HG02623 (cell line): ENCODE measurements around the gene SGSH.
"Not testable (repeated sequence)": the region's sequence is repeated elsewhere in the genome, so short reads cannot be mapped to it uniquely, and the experiment has no call there.

Source experiments
- ATAC-seq: cut with Tn5 transposase; IDR thresholded peaks from one replicate; pipeline ENCODE4 v1.9.1; 2021; ENCODE audit warnings: moderate library complexity; ENCODE audit not compliant: unreplicated experiment

Gene SGSH

DNA sequence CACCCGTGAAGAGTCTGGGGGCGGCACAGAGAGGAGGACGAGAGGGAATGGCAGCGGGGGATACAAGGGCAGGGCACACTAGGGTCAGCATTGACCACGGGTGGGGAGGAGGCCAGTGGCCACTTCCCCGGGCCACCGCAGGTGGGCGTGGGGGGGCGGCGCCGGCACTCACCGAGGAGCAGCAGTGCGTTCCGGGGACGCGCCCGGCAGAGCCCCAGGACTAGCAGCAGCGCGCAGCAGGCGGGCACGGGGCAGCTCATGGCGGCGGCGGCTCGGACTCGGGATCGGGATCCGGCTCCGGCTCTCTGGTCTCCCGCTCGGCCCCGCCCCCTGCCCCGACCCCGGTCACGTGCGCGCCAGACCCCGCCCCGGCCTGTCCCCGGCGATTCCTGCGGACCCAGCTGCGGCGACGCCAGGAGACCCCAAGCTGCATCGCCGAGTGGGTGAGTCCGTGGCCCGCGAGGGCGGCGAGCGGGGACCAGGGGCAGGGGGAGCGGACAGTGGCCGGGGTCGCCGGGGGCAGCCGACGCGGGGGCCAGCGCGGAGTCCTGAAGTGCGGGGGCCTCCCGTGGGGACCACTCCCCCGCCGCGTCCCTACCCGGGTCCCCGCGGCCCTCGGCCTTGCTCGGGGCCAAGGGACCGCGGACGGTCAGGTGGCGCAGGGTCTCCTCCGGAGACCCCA is at the start of gene SGSH, which contains the start of gene SLC26A11:
Gene SGSH (minus strand): TSS at position 280 of the 682 bp plus-strand sequence. CDS start 20 bp downstream, at position 260.
Gene SLC26A11 (plus strand): TSS at position 374 of the 682 bp plus-strand sequence. CDS start 1,134 bp downstream, outside the sequence.
- no peak for ATAC-seq

DNA sequence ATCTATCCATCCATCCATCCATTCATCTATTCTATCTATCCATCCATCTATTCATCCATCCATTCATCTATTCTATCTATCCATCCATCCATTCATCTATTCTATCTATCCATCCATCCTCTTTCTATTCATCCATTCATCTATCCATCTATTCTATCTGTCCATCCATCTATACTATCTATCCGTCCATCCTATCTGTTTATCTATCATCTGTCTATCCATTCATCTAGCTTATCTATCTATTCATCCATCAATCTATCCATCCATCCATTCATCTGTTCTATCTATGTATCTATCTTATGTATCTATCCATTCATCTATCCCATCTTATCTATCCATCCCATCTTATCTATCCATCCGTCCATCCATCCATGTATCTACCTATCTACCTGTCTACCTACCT is 49.3 kb upstream of the SGSH start:
- ATAC-seq = no peak

GRCh38 chr17:80268427-80268826 is 48.3 kb upstream of the SGSH start:
- ATAC-seq = no peak

GRCh38 chr17:80267391-80267790 is 47.3 kb upstream of the SGSH start:
- ATAC-seq = no peak

GRCh38 chr17:80265205-80266068 is 45.3 kb upstream of the SGSH start:
- ATAC-seq = no peak

DNA sequence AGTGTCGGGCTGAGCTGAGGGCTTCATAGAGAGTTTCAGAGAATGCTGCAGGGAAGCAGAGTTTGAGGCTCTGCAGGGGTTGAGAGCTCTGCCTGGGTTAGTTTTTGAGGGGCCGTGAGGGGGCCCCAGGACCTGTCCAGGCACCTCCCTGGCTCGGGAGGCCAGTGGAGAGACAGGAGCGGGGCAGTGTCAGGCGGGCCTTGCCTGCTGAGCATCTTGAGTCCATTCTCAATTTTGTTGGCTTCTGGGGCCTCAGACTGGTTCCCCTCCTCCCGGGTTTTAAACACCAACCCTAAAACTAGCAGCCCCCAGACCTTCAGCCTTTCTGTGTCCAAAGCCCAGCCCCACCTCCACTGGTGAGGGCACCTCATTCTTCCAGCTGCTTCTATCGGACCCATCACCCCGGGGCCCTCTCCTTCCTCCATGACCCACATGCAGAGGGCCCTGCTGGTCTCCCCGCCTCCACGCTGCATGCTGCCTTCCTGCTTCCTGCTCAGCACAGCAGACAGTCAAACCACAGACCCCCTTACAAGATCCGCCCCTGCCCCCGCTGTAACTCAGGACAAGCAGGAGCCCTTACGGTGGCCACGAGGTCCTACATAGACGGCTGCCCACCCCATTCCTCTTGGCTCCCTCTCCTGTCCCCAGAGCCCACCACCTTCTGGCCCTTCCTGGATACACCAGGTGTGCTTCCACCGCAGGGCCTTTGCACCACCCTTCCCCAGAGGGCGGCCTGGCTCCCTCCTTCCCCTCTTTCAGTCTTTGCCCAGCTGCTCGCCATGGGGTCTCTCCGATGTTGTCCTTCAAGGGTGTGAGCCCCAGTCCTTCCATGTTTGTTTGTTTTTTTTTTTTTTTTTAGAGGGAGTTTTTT is 44.3 kb upstream of the SGSH start:
- no peak for ATAC-seq

- ATAC-seq = peak; percentile 37
These were observed 43.4 kb upstream of the SGSH start for GRCh38 chr17:80263253-80264204.

DNA sequence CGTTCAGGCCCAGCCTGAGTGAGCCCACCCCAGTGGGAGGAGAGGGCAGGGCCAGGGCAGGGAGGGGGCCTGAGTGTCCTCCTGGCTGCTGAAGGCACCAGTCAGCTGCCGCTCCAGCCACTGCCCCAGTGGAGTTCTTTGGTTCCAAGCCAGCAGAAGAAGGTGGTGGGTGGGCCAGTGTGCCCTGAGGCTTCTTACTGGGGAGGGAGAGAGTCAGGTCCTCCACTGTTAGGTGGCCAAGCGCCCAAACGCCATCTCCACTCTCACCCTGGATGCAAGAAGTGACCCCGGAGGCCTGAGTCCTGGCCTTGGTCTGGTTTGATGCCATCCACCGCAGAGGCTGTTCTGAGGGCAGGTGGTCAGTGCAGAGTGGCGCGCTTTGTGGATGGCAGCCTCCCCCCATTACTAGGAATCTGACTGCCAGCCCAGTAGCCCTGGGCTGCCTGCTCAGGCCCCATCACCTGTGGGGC is 42.7 kb upstream of the SGSH start:
- ATAC-seq = no peak

DNA sequence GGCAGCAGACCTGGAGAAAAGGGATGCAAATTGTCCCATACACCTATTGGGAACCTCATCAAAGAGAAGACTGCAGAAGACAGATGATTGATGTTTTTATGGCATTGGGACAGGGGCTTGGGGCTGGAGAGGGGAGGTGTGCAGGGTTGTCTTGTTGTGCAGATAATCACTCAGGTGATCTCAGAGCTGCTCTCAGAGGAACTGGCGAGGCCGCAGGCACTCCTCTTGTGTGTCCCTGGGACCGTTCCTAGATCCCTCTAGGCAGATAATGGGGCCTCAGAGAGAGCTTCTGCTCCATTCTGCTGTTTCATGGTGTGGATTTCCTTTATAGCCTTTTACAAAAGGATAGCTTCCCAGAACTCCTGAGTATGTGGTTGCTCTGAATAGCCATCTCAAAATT is 42.2 kb upstream of the SGSH start:
- no peak for ATAC-seq

GRCh38 chr17:80261895-80262279 is 41.8 kb upstream of the SGSH start:
- ATAC-seq = no peak

- ATAC-seq = no peak
These were observed 41.2 kb upstream of the SGSH start for GRCh38 chr17:80261159-80261894.

DNA sequence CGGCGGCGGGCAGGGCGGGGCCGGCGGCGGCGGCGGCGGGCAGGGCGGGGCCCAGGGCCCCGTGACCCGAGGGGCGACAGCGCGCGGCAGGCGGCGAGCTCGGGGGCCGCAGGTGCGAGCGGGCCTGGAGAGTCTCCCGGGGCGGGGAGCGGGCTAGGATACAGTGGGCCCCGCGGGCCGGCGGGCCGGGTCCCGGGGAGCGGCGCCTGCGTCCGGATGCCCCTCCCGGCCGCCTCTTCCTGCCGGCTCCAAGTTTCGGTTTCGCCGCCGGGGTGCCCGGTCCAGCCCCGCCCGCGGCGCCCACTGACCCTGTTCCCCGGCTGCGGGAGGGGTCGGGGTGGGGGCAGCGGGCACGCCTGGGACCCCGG is 40.6 kb upstream of the SGSH start, which contains the start of gene RNF213:
Gene RNF213 (plus strand): TSS at position 62 of the 368 bp plus-strand sequence. CDS start 2,830 bp downstream, outside the sequence.
- ATAC-seq = no peak

DNA sequence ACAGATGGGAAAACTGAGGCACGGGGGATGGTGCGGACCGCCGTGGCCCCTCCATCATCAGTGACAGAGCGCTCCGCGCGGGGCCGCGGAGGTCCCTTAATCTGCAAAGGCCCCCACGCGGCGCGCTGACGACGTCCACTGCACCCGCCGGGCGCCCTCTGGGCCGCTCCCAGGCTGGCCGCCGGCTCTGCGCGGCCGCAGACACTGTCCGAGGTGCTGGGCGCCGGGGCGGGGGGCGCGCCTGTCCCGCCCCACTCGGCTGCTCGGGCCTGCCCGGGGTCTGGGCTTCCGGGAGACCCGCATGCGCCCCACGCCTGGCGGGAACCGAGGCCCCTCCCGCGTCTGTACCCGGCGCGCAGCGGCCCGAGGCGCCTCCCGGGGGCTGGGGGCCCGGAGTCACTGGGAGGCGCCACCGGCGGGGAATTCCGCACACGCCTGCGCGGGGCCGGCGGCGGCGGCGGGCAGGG is 40.0 kb upstream of the SGSH start:
- no peak for ATAC-seq

DNA sequence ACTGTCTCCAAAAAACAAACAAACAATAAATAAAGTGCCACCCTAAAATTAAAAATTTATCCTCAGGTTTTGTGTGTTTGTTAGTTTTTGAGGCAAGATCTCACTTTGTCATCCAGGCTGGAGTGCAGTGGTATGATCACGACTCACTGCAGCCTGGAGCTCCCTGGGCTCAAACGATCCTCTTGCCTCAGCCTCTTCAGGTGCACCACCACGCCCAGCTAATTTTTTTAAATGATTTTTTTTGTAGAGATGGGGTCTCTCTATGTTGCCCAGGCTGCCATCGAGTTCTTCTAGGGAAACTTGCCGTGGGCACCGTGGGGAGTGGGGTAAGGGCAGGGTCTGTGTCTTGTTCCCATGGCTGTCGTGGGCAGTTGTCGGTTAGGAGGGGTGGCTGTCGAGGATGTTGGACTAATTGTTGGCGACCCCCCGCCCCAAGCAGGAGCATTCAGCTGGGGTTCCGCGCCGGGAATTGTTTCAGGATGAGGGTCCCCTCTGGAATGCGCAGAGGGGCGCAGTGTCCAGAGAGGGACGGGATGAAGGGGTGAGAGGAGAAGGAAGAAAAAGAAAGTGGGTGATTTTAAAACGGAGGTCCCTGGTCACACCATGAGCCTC is 39.4 kb upstream of the SGSH start:
- ATAC-seq = no peak

DNA sequence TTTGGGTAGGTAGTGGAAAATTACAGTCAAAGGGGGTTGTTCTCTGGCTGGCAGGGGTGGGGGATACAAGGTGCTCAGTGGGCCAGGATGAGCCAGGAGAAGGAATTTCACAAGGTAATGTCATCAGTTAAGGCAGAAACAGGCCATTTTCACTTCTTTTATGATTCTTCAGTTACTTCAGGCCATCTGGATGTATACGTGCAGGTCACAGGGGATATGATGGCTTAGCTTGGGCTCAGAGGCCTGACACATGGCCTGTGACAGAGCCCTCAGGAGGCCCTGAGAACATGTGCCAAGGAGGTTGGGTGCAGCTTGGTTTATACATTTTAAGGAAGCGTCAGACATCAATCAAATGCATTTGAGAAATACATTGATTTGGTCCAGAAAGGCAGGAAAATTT is 38.2 kb upstream of the SGSH start:
- ATAC-seq = not testable (repeated sequence)

DNA sequence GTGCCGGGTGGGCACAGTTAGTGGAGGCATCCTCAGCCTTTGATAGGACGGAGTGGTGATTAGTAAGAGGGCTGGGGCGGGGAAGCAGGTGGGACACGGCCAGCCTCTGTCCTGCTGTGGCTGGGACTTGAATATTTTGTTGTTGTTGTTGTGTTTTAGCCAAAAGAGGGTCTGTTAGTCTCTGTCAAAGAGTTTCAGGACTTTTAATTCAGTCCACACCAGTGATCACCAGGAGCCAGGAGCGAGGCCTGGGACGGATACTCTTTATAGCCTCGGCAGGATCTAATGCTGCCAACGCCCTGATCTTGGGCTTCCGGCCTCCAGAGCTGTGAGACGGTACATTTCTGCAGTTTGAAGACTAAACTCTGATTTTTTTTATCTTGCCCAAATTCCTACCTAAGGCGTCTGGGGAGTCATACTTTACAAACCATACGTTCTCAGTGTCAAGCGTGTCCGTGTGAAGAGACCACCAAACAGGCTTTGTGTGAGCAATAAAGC is 37.6 kb upstream of the SGSH start:
- ATAC-seq = no peak

DNA sequence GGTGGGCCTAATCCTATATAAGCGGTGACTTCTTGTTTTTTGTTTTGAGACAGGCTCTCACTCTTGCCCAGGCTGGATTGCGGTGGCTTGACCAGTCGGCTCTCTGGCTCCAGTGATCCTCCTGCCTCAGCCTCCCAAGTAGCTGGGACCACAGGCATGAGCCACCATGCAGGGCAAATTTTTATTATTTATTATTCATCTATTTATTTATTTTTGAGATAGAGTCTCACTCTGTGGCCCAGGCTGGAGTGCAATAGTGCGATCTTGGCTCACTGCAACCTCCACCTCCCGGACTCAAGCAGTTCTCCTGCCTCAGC is 35.9 kb upstream of the SGSH start:
- no peak for ATAC-seq

DNA sequence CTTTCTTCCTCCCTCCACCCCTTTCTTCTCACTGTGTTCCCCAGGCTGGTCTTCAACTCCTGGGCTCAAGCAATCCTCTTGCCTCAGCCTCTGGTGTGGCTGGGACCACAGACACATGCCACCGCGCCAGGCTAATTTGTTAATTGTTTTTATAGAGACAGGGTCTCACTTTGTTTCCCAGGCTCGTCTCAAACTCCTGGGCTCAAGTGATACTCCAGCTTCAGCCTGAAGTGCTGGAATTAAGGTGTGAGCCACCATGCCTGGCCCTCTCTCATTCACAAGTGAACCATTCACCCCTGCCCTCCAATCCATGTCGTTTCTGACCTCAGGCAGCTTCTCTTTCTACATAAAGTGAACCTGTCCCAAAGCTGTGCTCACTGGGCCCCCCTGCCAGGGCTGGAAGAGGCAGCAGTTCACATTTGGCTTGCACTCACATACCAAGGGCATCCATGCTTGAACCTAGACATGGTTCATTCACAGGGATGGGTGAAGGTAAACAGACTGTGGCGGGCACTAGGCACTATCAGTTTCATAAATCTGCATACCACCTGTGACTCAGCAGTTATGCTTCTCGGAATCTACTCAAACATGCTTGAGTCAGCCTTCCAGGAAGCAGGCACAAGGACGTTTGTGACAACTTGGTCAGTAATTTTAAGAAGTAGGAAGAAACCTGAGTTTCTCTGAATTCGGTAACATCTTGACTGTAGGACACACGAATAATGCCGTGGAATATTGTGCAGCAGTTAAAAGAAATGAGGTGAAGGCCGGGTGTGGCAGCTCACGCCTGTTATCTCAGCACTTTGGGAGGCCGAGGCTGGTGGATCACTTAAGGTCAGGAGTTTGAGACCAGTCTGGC is 34.5 kb upstream of the SGSH start:
- ATAC-seq = peak; percentile 46
